Lower lobe of right lung (tissue), 2 donors: Measurements from ENCODE around the gene OR11G2. TPM values are rescaled to one million over a fixed set of nuclear protein-coding genes. Genes with fewer than 3 reads are reported as not detected.
"Not testable (repeated sequence)": the region's sequence is repeated elsewhere in the genome, so short reads cannot be mapped to it uniquely, and the experiment has no call there.

Experiments used
- ATAC-seq, 2 donors: fragments of 200-7000 bp; cut with Tn5 transposase; one replicate each; pipeline ENCODE4 v1.9.1; 2020 to 2022; ENCODE audit warnings: mild to moderate bottlenecking in 2 of 2, moderate library complexity in 2 of 2
- DNase-seq: peaks from one replicate; pipeline ENCODE4 v3.0.0-alpha.2; 2020
- H3K27ac ChIP-seq: fragments of 200-600 bp; one replicate; pipeline ENCODE4 v1.8.0; 2022
- H3K27me3 ChIP-seq: fragments of 200-600 bp; one replicate; pipeline ENCODE4 v1.8.0; 2022; ENCODE audit warnings: low read depth
- H3K36me3 ChIP-seq: fragments of 200-600 bp; one replicate; pipeline ENCODE4 v1.8.0; 2022; ENCODE audit warnings: mild to moderate bottlenecking
- H3K4me1 ChIP-seq: fragments of 200-600 bp; one replicate; pipeline ENCODE4 v1.8.0; 2022
- H3K4me3 ChIP-seq: fragments of 200-600 bp; one replicate; pipeline ENCODE4 v1.8.0; 2022; ENCODE audit warnings: mild to moderate bottlenecking
- H3K9me3 ChIP-seq: fragments of 200-600 bp; one replicate; pipeline ENCODE4 v1.8.0; 2022
- intact Hi-C: fragments of 100-400 bp; cut with DNase I; formaldehyde crosslinking; loops from one replicate; pipeline ENCODE4 v1.11.0; 2022
- long read RNA-seq: library from polyadenylated mRNA; unstranded; transcript quantifications from one replicate; pipeline ENCODE4 v2.0.0, GENCODE V29; 2021
- total RNA-seq: library from RNA; stranded (reverse); fragmentation: NEBNext Ultra II Directional; extraction: Animal tissue kit (Norgen Biotek cat#: 25700); gene quantifications from one replicate; pipeline ENCODE4 v1.2.1, GENCODE V29; 2021
- TF ChIP-seq, protein P1 (sequence below): fragments of 200-600 bp; IDR thresholded peaks from one replicate; pipeline ENCODE4 v1.8.0; 2022; ENCODE audit warnings: antibody characterized with exemption, mild to moderate bottlenecking
- donor health status: DM: no; HTN: yes; CAD: no; lungs with severe emphysema.

The OR11G2 gene, protein sequence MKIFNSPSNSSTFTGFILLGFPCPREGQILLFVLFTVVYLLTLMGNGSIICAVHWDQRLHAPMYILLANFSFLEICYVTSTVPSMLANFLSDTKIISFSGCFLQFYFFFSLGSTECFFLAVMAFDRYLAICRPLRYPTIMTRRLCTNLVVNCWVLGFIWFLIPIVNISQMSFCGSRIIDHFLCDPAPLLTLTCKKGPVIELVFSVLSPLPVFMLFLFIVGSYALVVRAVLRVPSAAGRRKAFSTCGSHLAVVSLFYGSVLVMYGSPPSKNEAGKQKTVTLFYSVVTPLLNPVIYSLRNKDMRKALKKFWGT
- not detected for total RNA-seq
- long read RNA-seq: 0 reads

DNA sequence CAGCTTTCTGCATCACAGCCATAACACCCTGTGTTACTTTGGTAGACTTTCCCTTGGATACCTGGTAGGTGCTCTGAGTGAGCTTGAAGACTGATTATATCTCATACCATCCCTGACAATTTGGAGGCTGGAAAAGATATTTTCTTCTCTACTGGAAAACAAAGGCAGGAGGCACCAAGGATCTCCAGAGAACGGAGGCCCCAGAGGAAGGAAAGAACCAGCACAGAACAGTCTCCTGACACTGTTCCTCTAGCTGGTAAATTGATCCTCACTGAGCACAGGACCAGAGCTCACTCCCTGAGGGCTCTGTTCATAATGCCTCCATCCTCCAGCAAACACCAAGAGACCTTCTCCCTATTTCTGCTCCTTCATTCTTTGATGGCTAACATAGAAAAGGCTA, at the start of gene OR11G2:
OR11G2 (plus strand) TSS at position 301 of the 400 bp plus-strand sequence. CDS start 6,542 bp downstream, outside the sequence.
- no peaks in the 10 kb centered on the region for H3K27me3 ChIP-seq
- TF ChIP-seq, protein P1, sequence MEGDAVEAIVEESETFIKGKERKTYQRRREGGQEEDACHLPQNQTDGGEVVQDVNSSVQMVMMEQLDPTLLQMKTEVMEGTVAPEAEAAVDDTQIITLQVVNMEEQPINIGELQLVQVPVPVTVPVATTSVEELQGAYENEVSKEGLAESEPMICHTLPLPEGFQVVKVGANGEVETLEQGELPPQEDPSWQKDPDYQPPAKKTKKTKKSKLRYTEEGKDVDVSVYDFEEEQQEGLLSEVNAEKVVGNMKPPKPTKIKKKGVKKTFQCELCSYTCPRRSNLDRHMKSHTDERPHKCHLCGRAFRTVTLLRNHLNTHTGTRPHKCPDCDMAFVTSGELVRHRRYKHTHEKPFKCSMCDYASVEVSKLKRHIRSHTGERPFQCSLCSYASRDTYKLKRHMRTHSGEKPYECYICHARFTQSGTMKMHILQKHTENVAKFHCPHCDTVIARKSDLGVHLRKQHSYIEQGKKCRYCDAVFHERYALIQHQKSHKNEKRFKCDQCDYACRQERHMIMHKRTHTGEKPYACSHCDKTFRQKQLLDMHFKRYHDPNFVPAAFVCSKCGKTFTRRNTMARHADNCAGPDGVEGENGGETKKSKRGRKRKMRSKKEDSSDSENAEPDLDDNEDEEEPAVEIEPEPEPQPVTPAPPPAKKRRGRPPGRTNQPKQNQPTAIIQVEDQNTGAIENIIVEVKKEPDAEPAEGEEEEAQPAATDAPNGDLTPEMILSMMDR: no peak
- ATAC-seq (no peak), DNase-seq (no peak)
- H3K4me1 ChIP-seq: no peaks in the 10 kb centered on the region
- intact Hi-C loops: no loop called here
- H3K9me3 ChIP-seq: no peaks in the 10 kb centered on the region
- no peaks in the 10 kb centered on the region for H3K36me3 ChIP-seq
- no peak within 1 kb of the TSS for H3K4me3 ChIP-seq
- no peak within 1 kb of the TSS for H3K27ac ChIP-seq

DNA sequence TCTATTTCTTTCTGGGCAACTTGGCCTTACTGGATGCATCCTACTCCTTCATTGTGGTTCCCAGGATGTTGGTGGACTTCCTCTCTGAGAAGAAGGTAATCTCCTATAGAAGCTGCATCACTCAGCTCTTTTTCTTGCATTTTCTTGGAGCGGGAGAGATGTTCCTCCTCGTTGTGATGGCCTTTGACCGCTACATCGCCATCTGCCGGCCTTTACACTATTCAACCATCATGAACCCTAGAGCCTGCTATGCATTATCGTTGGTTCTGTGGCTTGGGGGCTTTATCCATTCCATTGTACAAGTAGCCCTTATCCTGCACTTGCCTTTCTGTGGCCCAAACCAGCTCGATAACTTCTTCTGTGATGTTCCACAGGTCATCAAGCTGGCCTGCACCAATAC, 46.8 kb upstream of the OR11G2 start:
- ATAC-seq (no peak), DNase-seq (no peak)
- no peaks in the 10 kb centered on the region for H3K4me1 ChIP-seq
- H3K4me3 ChIP-seq: no peak overlapping the region
- no peaks in the 10 kb centered on the region for H3K27me3 ChIP-seq
- TF ChIP-seq, protein P1: no peak
- no peaks in the 10 kb centered on the region for H3K9me3 ChIP-seq
- H3K27ac ChIP-seq: no peak overlapping the region
- intact Hi-C loops: no loop called here
- H3K36me3 ChIP-seq: no peaks in the 10 kb centered on the region

DNA sequence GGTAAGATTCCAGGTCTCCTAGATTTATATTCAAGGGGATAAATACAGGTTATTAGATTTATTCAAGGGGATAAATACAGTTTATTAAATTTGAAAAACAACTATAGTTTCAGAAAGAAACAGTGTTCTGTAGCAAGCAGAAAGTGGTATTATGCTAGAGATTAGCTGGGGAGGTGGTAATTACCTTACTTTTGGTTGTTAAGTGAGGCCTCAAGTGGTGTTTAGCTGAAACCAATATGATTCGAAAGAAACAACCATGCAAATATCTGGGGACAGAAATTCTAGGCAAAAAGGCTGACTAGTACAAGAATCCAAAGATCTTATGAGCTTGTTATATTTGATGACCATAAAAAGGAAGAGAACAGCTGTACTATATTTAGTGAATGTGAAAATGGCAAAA, 45.9 kb upstream of the OR11G2 start:
- no peaks in the 10 kb centered on the region for H3K9me3 ChIP-seq
- ATAC-seq (no peak), DNase-seq (no peak)
- H3K36me3 ChIP-seq: no peaks in the 10 kb centered on the region
- no peaks in the 10 kb centered on the region for H3K4me1 ChIP-seq
- no peaks in the 10 kb centered on the region for H3K27me3 ChIP-seq
- TF ChIP-seq, protein P1: no peak
- H3K4me3 ChIP-seq: no peak overlapping the region
- intact Hi-C loops: no loop called here
- no peak overlapping the region for H3K27ac ChIP-seq

DNA sequence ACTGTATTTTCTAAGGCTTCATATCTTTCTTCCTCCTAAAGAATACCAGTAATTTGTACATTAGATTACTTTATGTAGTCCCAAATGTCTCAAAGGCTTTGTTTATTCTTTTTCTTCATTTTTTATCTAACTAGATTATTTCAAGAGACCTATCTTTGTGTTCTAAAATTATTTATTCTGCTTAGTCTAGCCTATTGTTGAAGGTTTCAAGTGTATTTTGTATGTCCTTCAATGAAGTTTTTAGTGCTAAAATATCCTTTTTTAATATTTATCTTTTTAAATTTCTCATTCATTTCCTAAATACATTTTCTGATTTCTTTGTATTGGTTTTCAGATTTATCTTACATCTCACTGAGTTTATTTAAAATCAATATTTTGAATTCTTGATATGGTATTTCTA, 26.2 kb upstream of the OR11G2 start:
- Histone ChIP-seq H3K27me3 (no peaks in the 10 kb centered on the region), H3K4me1 (no peaks in the 10 kb centered on the region), H3K4me3 (no peak overlapping the region), H3K27ac (no peak overlapping the region), H3K9me3 (peaks cover 10% of the 10 kb centered on the region), H3K36me3 (no peaks in the 10 kb centered on the region)
- TF ChIP-seq, protein P1: no peak
- intact Hi-C loops: no loop called here
- DNase-seq: no peak
- ATAC-seq: no peak

DNA sequence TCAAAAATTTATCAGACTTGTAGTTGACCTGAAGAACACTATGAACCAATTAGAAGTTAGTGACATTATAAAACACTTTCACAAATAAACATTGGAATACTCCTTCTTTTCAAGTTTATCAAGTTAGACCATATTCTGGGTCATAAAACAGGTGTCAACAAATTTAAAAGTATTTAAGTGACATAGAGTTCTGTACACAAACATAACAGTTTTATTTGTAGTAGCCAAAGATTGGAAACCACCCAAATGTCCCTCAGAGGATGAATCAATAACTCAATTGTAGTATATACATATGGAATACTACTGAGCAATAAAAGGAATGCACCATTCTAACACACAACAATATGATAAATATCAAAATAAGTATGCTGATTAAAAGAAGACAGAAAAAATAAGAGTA, 23.6 kb upstream of the OR11G2 start:
- ATAC-seq (no peak), DNase-seq (no peak)
- TF ChIP-seq, protein P1: no peak
- intact Hi-C loops: no loop called here
- Histone ChIP-seq H3K27me3 (no peaks in the 10 kb centered on the region), H3K4me3 (no peak overlapping the region), H3K36me3 (no peaks in the 10 kb centered on the region), H3K27ac (no peak overlapping the region), H3K4me1 (no peaks in the 10 kb centered on the region), H3K9me3 (peaks cover 10% of the 10 kb centered on the region)

DNA sequence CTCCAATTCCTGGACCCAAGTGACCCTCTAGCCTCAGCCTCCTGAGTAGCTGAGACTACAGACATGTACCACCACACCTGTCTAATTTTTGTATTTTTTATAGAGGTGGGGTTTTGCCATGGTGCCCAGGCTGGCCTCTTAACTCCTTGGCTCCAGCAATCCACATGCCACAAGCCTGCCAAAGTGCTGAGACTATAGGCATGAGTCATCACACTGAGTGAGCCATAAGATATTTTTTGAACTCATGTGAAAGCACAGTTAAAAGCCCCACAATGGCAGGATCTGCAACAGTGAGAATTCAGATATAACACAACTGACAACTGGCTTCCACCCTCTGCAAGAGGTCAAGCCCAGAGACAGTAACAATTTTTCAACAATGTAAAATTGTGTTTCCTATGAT, 20.8 kb upstream of the OR11G2 start:
- ATAC-seq, H3K27ac ChIP-seq: not testable (repeated sequence)

DNA sequence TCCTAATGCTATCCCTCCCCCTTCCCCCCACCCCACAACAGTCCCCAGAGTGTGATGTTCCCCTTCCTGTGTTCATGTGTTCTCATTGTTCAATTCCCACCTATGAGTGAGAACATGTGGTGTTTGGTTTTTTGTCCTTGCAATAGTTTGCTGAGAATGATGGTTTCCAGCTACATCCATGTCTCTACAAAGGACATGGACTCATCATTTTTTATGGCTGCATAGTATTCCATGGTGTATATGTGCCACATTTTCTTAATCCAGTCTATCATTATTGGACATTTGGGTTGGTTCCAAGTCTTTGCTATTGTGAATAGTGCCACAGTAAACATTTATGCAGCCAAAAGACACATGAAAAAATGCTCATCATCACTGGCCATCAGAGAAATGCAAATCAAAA, 16.5 kb upstream of the OR11G2 start:
- H3K4me3 ChIP-seq, ATAC-seq, H3K4me1 ChIP-seq, DNase-seq, H3K27ac ChIP-seq, intact Hi-C loops, H3K27me3 ChIP-seq, H3K36me3 ChIP-seq, H3K9me3 ChIP-seq: not testable (repeated sequence)

More for the DNA sequence above, 20.8 kb upstream of the OR11G2 start:
- H3K4me3 ChIP-seq, H3K4me1 ChIP-seq, H3K9me3 ChIP-seq, intact Hi-C loops, H3K36me3 ChIP-seq, DNase-seq, H3K27me3 ChIP-seq: not testable (repeated sequence)
